ENCODE data around the gene USP9X.
"Not testable (repeated sequence)": the region's sequence is repeated elsewhere in the genome, so short reads cannot be mapped to it uniquely, and the experiment has no call there.

DNA sequence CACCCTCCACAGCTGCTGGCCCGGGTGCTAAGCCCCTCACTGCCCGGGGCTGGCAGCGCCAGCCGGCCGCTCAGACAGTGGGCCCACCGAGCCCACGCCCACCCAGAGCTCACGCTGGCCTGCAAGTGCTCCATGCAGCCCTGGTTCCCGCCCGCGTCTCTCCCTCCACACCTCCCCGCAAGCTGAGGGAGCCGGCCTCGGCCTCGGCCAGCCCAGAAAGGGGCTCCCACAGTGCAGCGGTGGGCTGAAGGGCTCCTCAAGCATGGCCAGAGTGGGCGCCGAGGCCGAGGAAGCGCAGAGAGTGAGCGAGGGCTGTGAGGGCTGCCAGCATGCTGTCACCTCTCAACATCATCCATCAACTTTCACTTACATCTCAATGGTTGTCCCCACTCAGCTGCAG lies 200.7 kb downstream of the USP9X start:
- TF ChIP-seq, protein P1, sequence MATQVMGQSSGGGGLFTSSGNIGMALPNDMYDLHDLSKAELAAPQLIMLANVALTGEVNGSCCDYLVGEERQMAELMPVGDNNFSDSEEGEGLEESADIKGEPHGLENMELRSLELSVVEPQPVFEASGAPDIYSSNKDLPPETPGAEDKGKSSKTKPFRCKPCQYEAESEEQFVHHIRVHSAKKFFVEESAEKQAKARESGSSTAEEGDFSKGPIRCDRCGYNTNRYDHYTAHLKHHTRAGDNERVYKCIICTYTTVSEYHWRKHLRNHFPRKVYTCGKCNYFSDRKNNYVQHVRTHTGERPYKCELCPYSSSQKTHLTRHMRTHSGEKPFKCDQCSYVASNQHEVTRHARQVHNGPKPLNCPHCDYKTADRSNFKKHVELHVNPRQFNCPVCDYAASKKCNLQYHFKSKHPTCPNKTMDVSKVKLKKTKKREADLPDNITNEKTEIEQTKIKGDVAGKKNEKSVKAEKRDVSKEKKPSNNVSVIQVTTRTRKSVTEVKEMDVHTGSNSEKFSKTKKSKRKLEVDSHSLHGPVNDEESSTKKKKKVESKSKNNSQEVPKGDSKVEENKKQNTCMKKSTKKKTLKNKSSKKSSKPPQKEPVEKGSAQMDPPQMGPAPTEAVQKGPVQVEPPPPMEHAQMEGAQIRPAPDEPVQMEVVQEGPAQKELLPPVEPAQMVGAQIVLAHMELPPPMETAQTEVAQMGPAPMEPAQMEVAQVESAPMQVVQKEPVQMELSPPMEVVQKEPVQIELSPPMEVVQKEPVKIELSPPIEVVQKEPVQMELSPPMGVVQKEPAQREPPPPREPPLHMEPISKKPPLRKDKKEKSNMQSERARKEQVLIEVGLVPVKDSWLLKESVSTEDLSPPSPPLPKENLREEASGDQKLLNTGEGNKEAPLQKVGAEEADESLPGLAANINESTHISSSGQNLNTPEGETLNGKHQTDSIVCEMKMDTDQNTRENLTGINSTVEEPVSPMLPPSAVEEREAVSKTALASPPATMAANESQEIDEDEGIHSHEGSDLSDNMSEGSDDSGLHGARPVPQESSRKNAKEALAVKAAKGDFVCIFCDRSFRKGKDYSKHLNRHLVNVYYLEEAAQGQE (IDR thresholded peaks at IDR 0.05; ENCODE audit: insufficient replicate concordance, low read depth), result not testable (repeated sequence)
- TF ChIP-seq, protein P2, sequence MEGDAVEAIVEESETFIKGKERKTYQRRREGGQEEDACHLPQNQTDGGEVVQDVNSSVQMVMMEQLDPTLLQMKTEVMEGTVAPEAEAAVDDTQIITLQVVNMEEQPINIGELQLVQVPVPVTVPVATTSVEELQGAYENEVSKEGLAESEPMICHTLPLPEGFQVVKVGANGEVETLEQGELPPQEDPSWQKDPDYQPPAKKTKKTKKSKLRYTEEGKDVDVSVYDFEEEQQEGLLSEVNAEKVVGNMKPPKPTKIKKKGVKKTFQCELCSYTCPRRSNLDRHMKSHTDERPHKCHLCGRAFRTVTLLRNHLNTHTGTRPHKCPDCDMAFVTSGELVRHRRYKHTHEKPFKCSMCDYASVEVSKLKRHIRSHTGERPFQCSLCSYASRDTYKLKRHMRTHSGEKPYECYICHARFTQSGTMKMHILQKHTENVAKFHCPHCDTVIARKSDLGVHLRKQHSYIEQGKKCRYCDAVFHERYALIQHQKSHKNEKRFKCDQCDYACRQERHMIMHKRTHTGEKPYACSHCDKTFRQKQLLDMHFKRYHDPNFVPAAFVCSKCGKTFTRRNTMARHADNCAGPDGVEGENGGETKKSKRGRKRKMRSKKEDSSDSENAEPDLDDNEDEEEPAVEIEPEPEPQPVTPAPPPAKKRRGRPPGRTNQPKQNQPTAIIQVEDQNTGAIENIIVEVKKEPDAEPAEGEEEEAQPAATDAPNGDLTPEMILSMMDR (IDR thresholded peaks at IDR 0.05; ENCODE audit: insufficient read depth, low read length), result not testable (repeated sequence)
- not testable (repeated sequence) for TF ChIP-seq POLR2AphosphoS5 (IDR thresholded peaks at IDR 0.05; ENCODE audit: low read depth)

All from HL-60 (cell line).